ENCODE data around the gene NAAA. TPM values are rescaled to one million over a fixed set of nuclear protein-coding genes. Genes with fewer than 3 reads are reported as not detected.

The NAAA gene
- total RNA-seq, 4 donors from 2014 or later: 63.5 to 153 (median 100) TPM

DNA sequence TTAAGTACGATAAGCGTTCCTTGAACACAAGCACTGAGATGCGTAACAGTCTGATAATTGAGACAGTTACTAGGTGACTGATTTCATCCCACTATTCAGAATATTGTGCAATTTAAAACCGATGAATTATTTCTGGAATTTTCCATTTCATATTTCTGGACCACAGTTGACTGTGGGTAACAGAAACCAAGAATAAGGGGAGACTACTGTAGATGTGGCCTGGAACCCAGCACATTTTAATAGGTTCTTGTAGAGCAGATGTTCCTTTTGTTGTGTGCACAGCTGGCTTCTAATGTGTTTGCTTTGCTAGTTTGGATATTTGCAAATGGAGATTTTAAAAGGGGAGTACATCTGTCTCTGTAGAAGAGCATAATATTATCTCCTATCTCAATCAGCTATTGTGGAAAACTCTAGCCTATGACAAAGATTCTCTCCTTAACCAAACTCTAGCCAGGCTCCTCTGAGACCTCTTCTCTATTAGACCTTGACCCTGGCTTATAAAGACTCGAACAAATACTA lies 16.4 kb downstream of the NAAA start:
- 94 to 95% methylated on average over 5 of the region's 5 CpGs for WGBS, 2 donors
- intact Hi-C loops (cut with DNase I; ENCODE audit: low total_unique reads): no loop called here
- DNase-seq (ENCODE audit: low spot score in 2 of 2): no peak
- no peak overlapping the region for H3K4me3 ChIP-seq (ENCODE audit: low read depth, poor library complexity, severe bottlenecking)
- TF ChIP-seq, protein P1, sequence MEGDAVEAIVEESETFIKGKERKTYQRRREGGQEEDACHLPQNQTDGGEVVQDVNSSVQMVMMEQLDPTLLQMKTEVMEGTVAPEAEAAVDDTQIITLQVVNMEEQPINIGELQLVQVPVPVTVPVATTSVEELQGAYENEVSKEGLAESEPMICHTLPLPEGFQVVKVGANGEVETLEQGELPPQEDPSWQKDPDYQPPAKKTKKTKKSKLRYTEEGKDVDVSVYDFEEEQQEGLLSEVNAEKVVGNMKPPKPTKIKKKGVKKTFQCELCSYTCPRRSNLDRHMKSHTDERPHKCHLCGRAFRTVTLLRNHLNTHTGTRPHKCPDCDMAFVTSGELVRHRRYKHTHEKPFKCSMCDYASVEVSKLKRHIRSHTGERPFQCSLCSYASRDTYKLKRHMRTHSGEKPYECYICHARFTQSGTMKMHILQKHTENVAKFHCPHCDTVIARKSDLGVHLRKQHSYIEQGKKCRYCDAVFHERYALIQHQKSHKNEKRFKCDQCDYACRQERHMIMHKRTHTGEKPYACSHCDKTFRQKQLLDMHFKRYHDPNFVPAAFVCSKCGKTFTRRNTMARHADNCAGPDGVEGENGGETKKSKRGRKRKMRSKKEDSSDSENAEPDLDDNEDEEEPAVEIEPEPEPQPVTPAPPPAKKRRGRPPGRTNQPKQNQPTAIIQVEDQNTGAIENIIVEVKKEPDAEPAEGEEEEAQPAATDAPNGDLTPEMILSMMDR (IDR thresholded peaks at IDR 0.05): no peak
- no peak for TF ChIP-seq POLR2A (IDR thresholded peaks at IDR 0.05)

GRCh38 chr4:75922588-75922987 lies 18.2 kb downstream of the NAAA start:
- TF ChIP-seq, protein P1 (IDR thresholded peaks at IDR 0.05): no peak
- no peak for TF ChIP-seq POLR2A (IDR thresholded peaks at IDR 0.05)
- no peak overlapping the region for H3K4me3 ChIP-seq (ENCODE audit: low read depth, poor library complexity, severe bottlenecking)
- WGBS, 2 donors: 83 to 94% methylated on average over 1 of the region's 1 CpG
- DNase-seq (ENCODE audit: low spot score in 2 of 2): no peak
- intact Hi-C loops (cut with DNase I; ENCODE audit: low total_unique reads): no loop called here

DNA sequence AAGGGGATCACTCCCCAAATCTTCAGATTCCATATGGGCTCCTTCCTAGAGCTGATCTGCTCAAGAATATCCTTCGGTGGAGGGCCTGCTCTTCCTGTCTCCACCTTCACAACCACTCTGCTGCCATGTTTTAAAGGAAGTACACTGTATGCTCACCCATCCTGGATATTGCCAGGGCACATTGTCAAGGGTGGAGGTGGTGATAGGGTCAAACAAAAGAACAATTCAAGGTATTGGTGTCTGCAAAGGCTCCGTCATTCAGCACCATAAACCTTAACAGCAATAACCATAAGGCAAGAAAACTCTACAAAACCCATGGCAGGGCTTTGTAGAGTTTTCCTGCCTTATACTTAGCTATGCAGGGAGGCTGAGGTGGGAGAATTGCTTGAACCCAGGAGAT lies 18.9 kb downstream of the NAAA start:
- H3K4me3 ChIP-seq (ENCODE audit: low read depth, poor library complexity, severe bottlenecking): no peak overlapping the region
- WGBS, 2 donors: 97% methylated on average over 2 of the region's 2 CpGs
- intact Hi-C loops (cut with DNase I; ENCODE audit: low total_unique reads): no loop called here
- TF ChIP-seq POLR2A (IDR thresholded peaks at IDR 0.05): no peak
- TF ChIP-seq, protein P1 (IDR thresholded peaks at IDR 0.05): no peak
- no peak for DNase-seq (ENCODE audit: low spot score in 2 of 2)

DNA sequence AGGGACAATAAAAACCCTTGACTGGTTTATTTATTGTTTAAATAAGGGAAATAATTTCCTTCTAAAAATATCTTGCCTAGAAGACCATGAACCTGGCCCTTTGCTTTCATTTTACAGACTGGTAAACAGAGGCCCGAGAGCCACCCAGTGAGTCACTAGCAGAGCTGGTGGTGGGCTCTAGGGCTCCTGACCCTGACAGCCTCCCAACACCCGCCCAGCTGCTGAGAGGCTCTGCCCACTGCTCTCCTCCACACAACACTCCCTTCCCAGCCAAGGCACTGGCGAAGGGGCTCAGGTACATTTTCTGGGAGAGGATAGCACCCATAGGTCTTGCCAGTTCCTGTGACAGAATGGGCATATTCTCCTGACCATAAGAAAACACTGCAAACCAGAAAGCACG lies 20.5 kb downstream of the NAAA start:
- WGBS, 2 donors: 98% methylated on average over 4 of the region's 4 CpGs
- intact Hi-C loops (cut with DNase I; ENCODE audit: low total_unique reads): no loop called here
- no peak for DNase-seq (ENCODE audit: low spot score in 2 of 2)
- TF ChIP-seq, protein P1 (IDR thresholded peaks at IDR 0.05): no peak
- no peak for TF ChIP-seq POLR2A (IDR thresholded peaks at IDR 0.05)
- no peak overlapping the region for H3K4me3 ChIP-seq (ENCODE audit: low read depth, poor library complexity, severe bottlenecking)

DNA sequence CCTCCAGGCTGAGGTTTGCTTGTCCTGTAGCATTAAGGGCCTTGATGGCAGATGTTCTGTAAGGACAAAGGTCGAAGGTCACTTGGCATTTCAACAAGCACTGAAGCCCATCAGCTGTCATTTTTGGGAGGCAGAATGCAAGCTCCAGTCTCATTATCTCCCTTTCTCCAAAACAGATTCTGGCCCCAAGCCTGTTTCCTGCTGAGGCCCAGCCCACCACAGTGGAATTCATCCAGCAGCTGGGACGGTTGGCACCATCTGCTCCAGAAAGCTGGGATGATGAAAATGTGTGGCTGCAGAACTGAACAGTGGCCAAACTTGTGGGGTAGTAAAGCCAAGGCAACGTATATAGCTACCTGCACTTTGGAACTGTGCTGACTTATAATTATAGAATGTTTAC lies 20.9 kb downstream of the NAAA start:
- no peak for DNase-seq (ENCODE audit: low spot score in 2 of 2)
- WGBS, 2 donors: 58 to 63% methylated on average over 3 of the region's 3 CpGs

More for the DNA sequence above, 20.9 kb downstream of the NAAA start:
- TF ChIP-seq, protein P1 (IDR thresholded peaks at IDR 0.05): no peak
- intact Hi-C loops (cut with DNase I; ENCODE audit: low total_unique reads): no loop called here
- H3K4me3 ChIP-seq (ENCODE audit: low read depth, poor library complexity, severe bottlenecking): no peak overlapping the region

Data from lower leg skin (tissue), 4 donors.